ENCODE measurements around the gene BID. TPM values are rescaled to one million over a fixed set of nuclear protein-coding genes. Genes with fewer than 3 reads are reported as not detected.
A peak's percentile ranks its signal among the peaks of the same experiment; 100 is the strongest.

The BID gene
- total RNA-seq, 2 donors from 2014 or later, result 9.8 to 19.0 TPM

- H3K36me3 Mint-ChIP-seq, result no peaks in the 10 kb centered on the region
- ATAC-seq (no peak), DNase-seq (ENCODE audit: low spot score in 2 of 2) (no peak)
- H3K9me3 Mint-ChIP-seq, result no peaks in the 10 kb centered on the region
- no peak overlapping the region for H3K27ac Mint-ChIP-seq
Measured at GRCh38 chr22:17789379-17790200, 15.3 kb upstream of the BID start.

GRCh38 chr22:17788528-17789378 lies 14.5 kb upstream of the BID start:
- ATAC-seq, result no peak
- no peak overlapping the region for H3K27ac Mint-ChIP-seq
- no peaks in the 10 kb centered on the region for H3K9me3 Mint-ChIP-seq
- no peaks in the 10 kb centered on the region for H3K36me3 Mint-ChIP-seq
- no peak for DNase-seq (ENCODE audit: low spot score in 2 of 2)

GRCh38 chr22:17787716-17788330 lies 13.6 kb upstream of the BID start:
- H3K27ac Mint-ChIP-seq, result no peak overlapping the region

GRCh38 chr22:17787241-17787640 lies 13.0 kb upstream of the BID start:
- H3K9me3 Mint-ChIP-seq, result no peaks in the 10 kb centered on the region
- H3K36me3 Mint-ChIP-seq, result no peaks in the 10 kb centered on the region
- DNase-seq (ENCODE audit: low spot score in 2 of 2) (no peak), ATAC-seq (no peak)
- H3K27ac Mint-ChIP-seq, result no peak overlapping the region

More at GRCh38 chr22:17787716-17788330, 13.6 kb upstream of the BID start:
- DNase-seq (ENCODE audit: low spot score in 2 of 2) (no peak), ATAC-seq (no peak)
- no peaks in the 10 kb centered on the region for H3K36me3 Mint-ChIP-seq
- no peaks in the 10 kb centered on the region for H3K9me3 Mint-ChIP-seq

- Mint-ChIP-seq H3K9me3 (no peaks in the 10 kb centered on the region), H3K36me3 (no peaks in the 10 kb centered on the region), H3K27ac (no peak overlapping the region)
- ATAC-seq (no peak), DNase-seq (ENCODE audit: low spot score in 2 of 2) (no peak)
Measured at GRCh38 chr22:17786435-17787161, 12.3 kb upstream of the BID start.

GRCh38 chr22:17785185-17786184 lies 11.2 kb upstream of the BID start:
- ATAC-seq (peak in 1 of 2 donors; percentile 67), DNase-seq (ENCODE audit: low spot score in 2 of 2) (peak in 1 of 2 donors; percentile 80)
- no peaks in the 10 kb centered on the region for H3K9me3 Mint-ChIP-seq
- H3K27ac Mint-ChIP-seq, result peak overlapping the region in 1 of 2 donors; percentile 64
- no peaks in the 10 kb centered on the region for H3K36me3 Mint-ChIP-seq

- ATAC-seq, result peak in 1 of 2 donors; percentile 2
- H3K9me3 Mint-ChIP-seq, result no peaks in the 10 kb centered on the region
Measured at GRCh38 chr22:17784776-17785175, 10.5 kb upstream of the BID start.

GRCh38 chr22:17783773-17784480 lies 9.7 kb upstream of the BID start:
- ATAC-seq (no peak), DNase-seq (ENCODE audit: low spot score in 2 of 2) (no peak)
- Mint-ChIP-seq H3K36me3 (no peaks in the 10 kb centered on the region), H3K9me3 (no peaks in the 10 kb centered on the region), H3K27ac (peak overlapping the region in 1 of 2 donors; percentile 26)

More at GRCh38 chr22:17784776-17785175, 10.5 kb upstream of the BID start:
- Mint-ChIP-seq H3K36me3 (no peaks in the 10 kb centered on the region), H3K27ac (no peak overlapping the region)
- no peak for DNase-seq (ENCODE audit: low spot score in 2 of 2)

- Mint-ChIP-seq H3K36me3 (no peaks in the 10 kb centered on the region), H3K9me3 (no peaks in the 10 kb centered on the region), H3K27ac (no peak overlapping the region)
- DNase-seq (ENCODE audit: low spot score in 2 of 2), result no peak
- ATAC-seq, result no peak
Measured at GRCh38 chr22:17783312-17783711, 9.0 kb upstream of the BID start.

- ATAC-seq (no peak), DNase-seq (ENCODE audit: low spot score in 2 of 2) (no peak)
- Mint-ChIP-seq H3K36me3 (no peaks in the 10 kb centered on the region), H3K27ac (no peak overlapping the region), H3K9me3 (no peaks in the 10 kb centered on the region)
Measured at GRCh38 chr22:17782621-17783020, 8.4 kb upstream of the BID start.

GRCh38 chr22:17782158-17782557 lies 7.9 kb upstream of the BID start:
- Mint-ChIP-seq H3K27ac (no peak overlapping the region), H3K36me3 (no peaks in the 10 kb centered on the region), H3K9me3 (no peaks in the 10 kb centered on the region)
- DNase-seq (ENCODE audit: low spot score in 2 of 2), result no peak
- ATAC-seq, result no peak

GRCh38 chr22:17781319-17782031 lies 7.2 kb upstream of the BID start:
- no peaks in the 10 kb centered on the region for H3K9me3 Mint-ChIP-seq
- DNase-seq (ENCODE audit: low spot score in 2 of 2) (peak in 1 of 2 donors; percentile 80), ATAC-seq (peak; percentile 49 to 65)
- H3K27ac Mint-ChIP-seq, result peak overlapping the region in 1 of 2 donors; percentile 60
- no peaks in the 10 kb centered on the region for H3K36me3 Mint-ChIP-seq

GRCh38 chr22:17780741-17781318 lies 6.6 kb upstream of the BID start:
- ATAC-seq (no peak), DNase-seq (ENCODE audit: low spot score in 2 of 2) (no peak)
- Mint-ChIP-seq H3K9me3 (no peaks in the 10 kb centered on the region), H3K27ac (peak overlapping the region in 1 of 2 donors; percentile 77), H3K36me3 (no peaks in the 10 kb centered on the region)

- Mint-ChIP-seq H3K36me3 (no peaks in the 10 kb centered on the region), H3K9me3 (no peaks in the 10 kb centered on the region), H3K27ac (peak overlapping the region in 1 of 2 donors; percentile 77)
- peak in 1 of 2 donors; percentile 35 for ATAC-seq
- DNase-seq (ENCODE audit: low spot score in 2 of 2), result no peak
Measured at GRCh38 chr22:17780116-17780740, 6.0 kb upstream of the BID start.

All from activated naive CD4-positive, alpha-beta T cell treated with anti-CD3 and anti-CD28 coated beads, Interleukin-2, amount 50 U/mL, for 72 hours (primary cell).